ENCODE data around the gene LOC101059915.

LOC101059915 gene

DNA sequence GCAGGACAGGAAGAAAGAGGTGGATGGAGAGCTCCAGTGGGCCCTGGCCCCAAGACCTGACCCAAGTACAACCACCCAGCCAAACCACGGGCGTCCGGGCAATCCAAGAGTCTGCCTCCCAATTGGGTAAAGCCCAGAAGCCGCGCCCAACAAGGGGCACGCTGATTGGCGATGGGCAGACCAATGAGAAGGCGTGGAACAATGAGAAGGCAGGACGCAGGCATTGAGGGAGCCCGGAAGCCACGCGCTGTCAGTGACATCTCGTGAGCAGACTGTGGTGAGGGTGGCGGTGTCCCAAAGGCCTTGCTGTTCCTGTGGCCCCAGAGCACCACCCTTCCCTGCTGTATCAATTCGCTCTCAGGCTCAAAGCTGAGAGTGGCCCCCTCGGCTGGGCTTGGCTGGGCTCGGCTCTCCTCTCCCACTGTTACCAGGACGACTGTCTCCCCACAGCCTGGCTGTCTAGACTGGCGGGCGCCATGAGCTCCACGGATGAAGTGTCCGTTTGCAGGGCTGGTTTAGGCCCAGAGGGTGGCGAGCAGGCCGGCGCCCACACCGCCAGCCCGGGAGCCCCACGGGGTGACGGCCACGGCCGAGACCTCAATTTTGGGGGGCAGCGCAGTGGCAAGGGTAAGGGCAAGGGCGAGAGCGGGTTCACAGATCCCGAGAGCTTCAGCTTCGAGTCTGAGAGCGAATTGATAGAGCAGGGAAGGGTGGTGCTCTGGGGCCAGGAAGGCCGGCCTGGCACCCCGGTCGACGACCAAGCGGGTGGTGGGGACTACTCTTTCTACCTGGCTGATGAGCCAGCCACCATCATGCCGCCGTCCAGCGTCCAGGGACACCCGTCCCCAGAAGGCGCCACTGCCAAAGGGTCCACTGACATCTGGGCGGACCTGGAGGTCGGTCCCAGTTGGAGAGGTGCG lies at the start of gene LOC101059915:
Gene LOC101059915, plus strand, starts transcription at position 219 of the 920 bp plus-strand sequence.
- no peak for DNase-seq (ENCODE audit: low read depth)

DNA sequence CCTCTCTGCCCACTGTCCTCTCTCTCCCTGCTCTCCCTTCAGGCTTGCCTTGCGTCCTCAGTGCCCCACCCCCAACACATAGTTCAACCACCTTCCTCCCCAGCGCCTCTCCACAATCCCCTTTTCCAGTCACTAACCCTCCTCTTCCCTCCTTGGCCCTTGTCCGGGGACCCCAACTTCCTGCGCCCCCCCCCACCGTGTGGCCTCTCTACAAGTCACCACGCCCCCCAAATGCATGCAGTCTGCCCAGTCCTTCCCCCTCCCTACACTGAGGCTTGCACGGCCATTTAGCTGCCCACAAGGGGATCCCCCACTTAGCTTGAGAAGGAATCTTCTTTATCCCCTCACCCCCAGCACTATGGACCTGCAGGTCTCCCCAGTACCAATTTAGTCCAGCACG lies 49.6 kb upstream of the LOC101059915 start:
- DNase-seq (ENCODE audit: low read depth) = no peak

DNA sequence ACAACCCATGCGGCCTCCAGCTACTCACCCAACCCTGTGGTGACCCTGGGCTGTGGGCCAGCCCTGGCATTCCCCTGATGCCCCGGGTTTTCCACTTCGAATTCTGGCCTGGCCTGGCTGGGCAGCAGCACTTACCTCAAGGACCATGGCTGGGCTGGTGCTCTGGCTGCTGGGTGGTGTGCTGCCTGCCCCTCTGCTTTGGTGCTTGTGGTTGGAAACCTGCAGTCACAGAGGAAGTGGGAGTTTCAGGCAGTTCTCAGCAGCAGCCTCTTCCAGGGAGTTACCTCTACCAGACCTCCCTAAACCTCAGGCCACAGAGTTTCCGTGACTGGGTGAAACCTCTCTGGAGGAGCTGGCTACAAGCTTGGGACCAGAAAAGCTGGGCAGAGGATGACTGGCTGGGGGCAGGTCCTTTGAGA lies 49.0 kb upstream of the LOC101059915 start, which contains the start of gene CXCR3:
Gene CXCR3, minus strand, starts transcription at position 209 of the 419 bp plus-strand sequence. Its CDS starts 62 bp downstream, at position 147.
- peak; percentile 56 for DNase-seq (ENCODE audit: low read depth)

DNA sequence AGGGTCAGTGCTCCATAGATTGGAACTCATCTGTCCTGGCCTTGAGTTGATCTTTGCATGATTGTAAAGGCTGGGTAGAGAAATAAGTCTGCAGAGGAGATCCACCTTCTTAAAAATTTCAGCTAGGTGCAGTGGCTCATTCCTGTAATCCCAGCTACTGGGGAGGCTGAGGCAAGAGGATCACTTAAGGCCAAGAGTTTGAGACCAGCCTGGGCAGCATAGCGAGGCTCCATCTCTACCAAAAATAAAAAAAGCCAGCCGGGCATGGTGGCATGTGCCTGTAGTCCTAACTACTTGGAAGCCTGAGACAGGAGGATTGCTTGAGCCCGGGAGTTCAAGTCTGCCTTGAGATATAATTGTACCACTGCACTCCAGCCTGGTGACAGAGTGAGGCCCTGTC lies 48.6 kb upstream of the LOC101059915 start:
- no peak for DNase-seq (ENCODE audit: low read depth)

DNA sequence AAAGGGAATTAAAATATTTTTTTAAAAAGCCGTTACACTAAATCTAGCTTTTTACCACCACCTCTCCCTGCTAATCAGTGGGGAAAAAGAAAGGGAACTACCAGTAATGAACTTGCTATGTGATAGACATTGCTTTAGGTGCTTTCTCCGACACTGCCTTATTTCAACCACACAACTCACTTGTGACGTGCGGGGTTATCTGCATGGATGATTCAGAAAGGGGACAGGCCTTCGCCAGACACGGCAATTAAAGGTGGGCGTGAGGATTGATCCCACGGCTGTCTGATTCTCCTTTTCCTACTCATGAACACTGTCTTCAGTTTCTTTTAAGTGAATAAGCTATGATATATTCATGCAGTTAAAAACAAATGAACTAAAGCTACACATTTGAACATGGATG lies 48.2 kb upstream of the LOC101059915 start:
- DNase-seq (ENCODE audit: low read depth) = peak; percentile 55

DNA sequence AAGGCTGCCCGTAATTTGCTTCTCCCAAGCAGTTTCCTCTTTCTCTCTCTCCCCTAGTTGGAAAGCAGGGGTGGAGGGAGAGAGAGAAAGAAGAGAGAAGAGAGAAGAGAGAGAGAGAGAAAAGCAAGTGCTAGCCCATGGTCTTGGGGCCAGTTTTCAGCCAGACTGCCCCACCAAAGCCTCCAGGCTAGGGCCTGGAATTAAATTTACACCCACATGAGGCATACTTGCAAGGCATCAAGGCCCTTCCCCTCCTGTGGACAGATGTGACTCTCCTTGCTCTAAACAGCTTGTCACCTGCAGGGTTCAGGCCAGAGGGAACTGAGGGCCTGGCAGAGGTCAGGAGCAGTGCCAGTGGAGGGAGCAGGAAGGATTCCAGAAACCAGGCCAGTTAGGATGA lies 47.4 kb upstream of the LOC101059915 start:
- DNase-seq (ENCODE audit: low read depth) = no peak

DNA sequence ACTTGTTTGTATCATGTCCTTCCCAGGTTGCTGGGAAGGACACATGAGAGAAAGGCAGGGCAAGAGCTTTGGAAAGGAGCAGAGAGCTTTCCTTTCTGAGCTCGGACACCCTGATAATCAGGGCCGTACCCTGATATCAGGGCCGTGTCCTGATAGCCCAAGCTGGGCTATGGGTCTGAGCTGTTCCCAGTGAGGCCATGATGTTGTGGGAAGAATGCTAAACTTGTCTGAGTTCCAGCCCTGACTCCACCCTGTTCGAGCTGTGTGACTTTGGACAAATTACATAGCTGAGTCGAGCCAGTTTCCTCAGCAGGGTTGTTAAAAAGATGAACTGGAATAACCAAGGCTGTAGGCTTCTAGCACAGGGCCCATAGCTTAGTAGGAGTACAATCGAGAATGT lies 45.7 kb upstream of the LOC101059915 start:
- no peak for DNase-seq (ENCODE audit: low read depth)

DNA sequence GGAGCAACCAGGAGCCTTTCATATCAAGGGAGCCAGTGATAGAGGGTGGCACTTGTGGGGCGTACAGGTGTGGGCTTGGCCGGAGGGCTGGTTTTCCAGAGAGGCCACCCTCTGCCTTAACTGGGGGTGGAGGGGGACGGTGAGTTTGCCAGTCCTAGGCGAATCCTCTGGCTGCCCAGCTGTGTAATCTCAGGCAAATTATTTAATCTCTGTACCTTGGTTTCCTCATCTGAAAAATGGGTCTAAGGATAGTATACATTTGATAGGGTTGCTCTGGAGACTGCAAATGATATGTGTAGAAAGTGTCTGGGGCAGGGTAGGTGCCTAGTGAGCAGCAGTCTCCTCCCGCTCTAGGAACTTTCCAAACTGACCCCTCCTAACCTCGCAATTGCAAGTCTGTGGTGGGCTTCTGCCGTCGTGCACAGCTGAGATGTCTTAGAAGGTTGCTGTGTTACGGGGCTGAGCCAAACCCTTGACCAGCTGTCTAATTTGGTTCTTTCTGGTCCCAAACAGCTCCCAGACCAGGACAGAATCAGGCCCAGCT lies 45.2 kb upstream of the LOC101059915 start:
- DNase-seq (ENCODE audit: low read depth) = no peak

DNA sequence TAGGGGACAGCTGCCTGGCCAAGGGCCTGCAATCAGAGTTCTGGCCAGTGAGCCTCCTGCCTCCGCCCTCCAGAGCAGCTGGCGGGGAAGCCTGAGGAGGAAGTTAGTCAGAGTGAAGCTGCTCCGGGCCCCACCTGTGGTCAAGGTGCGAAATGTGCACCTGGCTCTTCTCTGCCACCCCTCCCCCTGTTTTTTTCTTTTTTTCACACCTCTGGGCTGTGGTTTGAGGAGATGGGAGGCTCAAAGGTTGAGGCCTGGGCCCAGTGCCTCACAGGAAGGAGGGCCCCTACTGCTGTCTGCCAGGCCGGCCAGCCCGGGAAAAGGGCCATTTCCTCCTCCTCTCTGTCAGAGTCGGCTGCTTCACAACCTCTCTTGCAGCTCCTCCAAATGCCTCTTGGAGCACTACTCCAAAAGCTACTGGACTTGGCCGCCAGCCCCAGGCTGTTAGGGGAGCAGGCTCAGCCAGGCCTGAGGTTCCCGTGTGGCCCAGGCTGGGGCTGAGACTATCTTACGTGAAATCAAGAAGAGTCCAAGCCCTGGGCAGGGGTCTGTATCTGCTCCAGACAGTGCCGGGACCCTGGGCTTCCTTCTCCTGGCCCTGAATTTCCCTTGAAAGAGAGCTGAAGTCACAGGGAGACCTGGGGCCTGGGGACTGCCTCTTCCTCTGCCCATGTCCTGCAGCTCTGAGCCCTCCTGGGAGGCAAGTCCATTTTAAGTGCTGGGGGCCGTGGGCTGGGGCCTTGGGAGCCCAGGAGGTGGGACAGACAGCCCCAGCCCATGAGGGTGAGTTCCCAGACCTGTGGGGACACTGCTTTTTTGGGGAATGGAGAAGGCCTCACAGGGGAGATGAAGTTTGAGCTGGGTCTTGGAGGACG lies 44.5 kb upstream of the LOC101059915 start:
- peak; percentile 73 for DNase-seq (ENCODE audit: low read depth)

DNA sequence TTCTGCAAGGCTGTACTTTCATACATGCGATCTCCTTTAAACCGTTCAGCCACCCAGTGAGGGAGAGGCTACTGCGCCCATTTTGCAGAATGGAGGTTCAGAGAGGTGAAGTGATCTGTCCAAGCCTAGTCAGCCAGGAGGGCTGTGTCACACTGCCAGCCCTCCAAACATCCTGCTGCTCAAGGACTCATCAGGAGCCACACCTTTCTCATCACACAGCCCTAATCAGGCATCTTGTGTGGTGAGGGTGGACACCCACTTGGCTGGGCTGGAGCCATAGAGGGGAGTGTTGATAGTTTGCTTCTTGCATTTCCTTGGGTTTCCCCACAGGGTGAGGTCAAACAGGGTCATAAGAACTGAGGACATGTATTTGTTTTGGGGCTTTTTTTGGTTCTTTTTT lies 43.6 kb upstream of the LOC101059915 start:
- DNase-seq (ENCODE audit: low read depth) = no peak

DNA sequence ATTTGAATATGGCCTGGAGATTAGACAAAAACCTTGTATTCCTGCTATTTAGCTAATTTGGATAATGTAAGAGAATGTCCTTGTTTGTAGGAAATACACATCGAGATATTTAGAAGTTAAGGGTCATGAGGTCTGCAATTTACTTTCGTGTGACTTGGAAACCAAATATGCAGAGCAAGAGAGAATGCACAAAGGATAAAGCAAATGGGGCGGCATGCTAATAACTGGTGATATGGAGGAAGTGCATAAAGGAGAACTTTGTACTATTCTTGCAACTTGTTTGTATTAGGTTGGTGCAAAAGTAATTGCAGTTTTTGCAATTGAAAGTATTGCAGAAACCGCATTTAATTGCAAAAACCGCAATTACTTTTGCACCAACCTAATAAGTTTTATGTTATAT lies 41.9 kb upstream of the LOC101059915 start:
- DNase-seq (ENCODE audit: low read depth) = no peak

DNA sequence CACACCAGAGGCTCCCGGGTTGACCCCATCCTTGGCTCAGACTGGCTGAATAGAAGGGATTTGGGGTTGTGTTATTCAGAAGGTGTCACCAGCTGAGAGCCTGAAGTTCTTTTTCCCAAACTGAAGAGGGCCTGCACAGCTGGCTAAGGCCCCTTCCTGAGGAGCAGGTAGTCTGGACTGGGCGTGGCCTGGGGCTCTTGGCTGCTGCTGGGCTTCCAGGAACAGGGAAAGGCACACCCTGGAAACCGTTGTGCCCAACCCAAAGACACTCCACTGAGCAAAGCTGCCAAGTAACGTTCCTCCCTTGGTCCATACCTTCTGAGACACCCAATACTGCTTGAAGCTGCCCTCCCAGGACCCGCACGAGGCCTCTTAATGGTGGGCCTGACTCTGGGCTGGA lies 40.8 kb upstream of the LOC101059915 start:
- no peak for DNase-seq (ENCODE audit: low read depth)

DNA sequence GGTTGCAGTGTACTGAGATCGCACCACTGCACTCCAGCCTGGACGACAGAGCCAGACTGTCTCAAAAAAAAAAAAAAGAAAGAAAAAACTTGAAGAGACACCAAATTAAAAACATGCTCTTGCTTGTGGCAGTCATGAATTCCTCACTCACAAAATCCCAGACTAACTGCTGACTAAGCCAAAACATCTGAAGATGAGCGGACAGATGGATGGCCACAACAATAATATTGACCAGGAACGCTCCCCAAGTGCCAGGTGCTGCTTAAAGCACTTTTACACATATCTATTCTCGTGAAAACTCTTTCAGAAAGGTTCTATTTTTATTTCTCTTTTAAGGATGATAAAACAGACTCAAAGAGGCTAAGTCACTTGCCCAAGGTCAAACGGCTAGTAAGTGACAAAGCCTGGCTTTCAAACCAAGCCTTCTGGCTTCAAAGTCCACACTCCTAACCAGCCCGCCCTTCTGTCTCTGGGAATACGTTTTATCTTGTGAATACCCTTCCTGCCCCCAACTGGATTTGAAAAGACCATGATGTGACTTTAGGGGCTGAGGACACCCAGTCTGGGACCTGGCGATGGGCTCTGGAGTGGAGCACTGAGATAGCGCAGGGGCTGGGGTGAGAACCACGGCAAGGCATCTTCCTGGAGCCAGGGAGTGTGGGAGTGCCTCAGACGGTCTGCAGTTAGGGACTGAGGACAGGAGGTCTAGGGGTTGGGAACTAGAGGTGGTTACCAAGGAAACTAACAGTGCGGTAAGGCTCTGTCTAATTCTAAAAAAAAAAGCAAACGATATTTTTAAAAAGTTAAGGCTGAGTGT lies 39.5 kb upstream of the LOC101059915 start:
- DNase-seq (ENCODE audit: low read depth) = no peak

DNA sequence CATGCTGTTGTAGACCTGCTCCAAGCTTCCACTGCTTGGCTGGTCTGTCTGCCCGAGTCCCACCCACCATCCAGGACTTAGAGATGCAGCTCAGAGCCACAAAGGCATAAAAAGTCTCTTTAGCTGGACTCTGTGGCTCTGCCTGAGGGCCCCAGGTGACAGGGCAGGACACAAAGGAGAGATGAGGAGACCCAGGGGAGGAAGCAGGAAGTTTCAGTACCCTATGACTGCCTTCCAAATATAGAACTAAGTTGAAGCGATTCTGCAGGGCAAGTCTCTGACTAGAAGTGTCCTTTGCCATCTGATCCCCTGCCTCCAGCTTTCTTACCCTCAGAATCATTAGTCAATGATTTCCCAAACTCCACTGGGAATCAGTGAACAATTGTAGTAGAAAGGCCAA lies 37.9 kb upstream of the LOC101059915 start:
- no peak for DNase-seq (ENCODE audit: low read depth)

DNA sequence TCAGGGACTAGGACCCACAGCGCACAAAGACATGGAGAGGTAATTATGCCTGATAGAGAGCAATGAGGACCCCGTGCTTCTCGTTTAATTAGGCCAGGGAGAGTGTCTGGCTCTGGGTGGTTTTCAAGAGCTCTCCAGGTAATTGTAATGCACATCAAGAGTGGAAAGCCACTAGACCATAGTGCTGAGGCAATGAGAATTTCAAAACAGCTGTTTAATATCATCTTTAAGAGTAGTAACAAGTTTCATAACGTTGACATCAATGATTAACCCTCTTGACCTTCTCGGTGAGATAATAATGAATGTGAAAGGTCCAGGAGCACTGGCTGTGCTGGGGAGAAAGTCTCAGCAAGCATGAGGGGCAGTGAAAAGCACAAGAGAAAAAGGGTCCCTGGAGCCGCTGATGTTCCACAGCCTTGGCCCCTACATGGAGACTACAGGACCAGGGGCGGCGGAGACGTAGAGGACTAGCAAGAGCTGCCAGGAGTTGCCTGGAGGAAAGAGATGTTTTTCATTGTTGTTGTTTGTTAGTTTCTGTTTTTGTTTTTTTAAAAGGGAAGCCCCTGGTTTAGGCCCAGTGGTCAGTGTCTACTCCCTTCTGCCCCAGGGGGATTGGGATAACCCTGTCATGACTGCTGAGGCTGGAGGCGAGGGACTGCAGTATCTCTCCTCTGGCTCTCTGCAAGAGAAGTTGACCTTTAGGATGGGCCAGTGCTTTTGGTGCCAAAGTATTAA lies 34.3 kb upstream of the LOC101059915 start:
- DNase-seq (ENCODE audit: low read depth) = no peak

DNA sequence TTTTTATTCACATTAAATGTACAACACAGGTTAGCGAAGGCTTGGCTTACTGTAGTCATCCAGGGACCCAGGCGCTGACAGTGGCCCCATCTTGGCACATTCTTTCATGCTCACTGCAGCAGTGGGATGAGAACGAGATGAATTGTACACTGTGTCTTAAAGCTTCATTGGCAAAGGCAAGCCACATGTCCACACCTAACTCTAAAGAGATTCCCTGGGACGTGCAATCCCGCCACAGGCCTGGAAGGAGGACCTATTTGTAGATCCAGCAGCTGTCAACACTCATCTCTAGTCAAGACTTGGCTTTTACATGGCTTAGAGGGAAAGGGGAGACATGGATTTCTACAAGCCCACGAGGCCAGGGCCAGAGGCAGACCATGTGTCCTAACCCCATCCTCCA lies 33.0 kb upstream of the LOC101059915 start:
- no peak for DNase-seq (ENCODE audit: low read depth)

DNA sequence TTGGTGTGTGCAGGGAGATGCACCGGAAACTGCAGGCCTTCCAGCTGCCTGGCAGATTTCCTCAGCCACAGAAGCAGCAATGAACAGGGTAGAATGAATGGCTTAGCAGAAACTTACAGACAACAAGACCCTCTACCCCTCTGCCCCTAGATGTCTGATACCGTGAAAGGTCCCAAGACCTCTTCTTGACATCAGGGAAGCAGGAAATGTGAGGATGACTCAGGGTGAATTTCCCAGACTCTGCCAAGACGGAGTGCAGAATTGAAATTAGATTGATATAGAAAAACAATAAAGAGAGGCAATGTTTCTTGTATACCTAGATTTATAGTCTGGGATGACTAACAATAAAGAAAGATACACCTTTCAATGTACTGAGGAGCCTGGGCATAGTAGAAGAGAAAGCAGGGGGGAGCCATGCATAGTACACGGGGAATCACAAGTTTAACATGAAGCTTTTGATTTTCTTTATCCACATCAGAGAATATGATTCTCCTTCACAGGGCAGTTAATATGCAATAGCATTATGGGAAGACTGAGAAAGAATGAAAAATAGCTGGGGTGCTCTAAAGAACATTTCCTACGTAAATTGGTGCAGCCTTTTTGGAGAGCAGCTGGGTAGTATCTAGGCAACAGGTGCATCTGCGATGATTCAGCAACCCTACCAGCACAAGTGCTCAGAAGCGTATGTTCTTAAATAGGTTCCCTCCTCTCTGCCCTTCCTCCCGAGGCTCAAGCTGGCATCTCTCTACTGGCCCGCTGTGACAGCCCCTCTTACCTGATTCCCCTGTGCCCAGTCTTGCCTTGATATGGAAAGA lies 30.7 kb upstream of the LOC101059915 start:
- no peak for DNase-seq (ENCODE audit: low read depth)

DNA sequence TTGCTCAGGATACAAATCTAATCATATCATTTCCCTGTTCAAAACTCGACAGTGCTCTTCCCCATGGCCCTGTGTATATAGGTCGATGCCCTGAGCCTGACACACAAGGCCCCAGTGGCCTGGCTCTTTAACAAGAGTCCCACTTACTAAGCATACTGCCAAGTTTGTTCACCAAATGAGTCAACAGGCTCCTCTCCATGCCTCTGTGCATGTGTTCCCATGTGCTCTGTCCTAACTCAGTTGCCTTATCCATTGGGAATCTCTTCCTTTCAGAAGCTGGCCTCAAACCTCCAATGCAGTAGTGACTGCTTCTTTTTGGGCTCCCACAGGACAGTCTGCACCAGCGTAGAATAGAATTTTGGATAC lies 30.1 kb upstream of the LOC101059915 start:
- no peak for DNase-seq (ENCODE audit: low read depth)

DNA sequence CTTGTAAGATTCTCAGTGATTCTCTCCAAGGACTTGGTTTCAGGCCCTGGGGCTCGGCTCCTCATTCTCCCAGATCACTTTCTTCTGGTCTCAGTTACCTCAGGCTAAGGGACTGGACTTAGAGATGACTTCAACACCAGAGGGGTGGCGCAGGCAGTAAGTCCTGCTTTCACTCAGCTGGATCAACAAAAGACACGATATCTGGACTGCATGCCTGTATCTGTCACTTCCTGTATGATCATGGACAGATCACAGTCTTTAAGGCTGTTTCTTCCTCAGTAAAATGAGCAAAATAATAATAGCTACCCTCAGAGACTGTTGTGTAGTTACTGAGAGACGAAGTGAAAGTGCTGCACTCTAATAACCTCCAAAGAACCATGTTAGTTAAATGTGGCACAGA lies 29.5 kb upstream of the LOC101059915 start:
- no peak for DNase-seq (ENCODE audit: low read depth)

DNA sequence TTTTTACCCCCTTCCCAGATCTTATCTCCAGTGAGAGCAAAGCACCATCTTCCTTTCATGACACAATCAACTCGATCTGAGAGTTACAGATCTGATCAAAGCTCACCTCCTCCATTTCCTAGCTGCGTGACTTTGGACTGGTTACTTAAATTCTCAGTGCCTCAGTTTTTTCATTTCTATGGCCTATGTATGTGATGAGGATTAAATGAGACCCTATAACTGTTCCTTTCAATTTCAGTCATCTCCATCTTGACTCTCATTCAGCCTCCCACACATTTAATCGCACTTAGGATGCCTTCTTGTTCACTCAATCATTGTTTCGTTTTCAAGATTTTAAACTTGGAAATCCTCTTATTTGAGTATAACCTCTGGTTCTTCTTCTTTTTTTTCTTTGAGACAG lies 28.9 kb upstream of the LOC101059915 start:
- DNase-seq (ENCODE audit: low read depth) = no peak

Measured in T-helper 22 cell (primary cell).